ENCODE data around the gene ALDH1A3.

The ALDH1A3 gene

DNA sequence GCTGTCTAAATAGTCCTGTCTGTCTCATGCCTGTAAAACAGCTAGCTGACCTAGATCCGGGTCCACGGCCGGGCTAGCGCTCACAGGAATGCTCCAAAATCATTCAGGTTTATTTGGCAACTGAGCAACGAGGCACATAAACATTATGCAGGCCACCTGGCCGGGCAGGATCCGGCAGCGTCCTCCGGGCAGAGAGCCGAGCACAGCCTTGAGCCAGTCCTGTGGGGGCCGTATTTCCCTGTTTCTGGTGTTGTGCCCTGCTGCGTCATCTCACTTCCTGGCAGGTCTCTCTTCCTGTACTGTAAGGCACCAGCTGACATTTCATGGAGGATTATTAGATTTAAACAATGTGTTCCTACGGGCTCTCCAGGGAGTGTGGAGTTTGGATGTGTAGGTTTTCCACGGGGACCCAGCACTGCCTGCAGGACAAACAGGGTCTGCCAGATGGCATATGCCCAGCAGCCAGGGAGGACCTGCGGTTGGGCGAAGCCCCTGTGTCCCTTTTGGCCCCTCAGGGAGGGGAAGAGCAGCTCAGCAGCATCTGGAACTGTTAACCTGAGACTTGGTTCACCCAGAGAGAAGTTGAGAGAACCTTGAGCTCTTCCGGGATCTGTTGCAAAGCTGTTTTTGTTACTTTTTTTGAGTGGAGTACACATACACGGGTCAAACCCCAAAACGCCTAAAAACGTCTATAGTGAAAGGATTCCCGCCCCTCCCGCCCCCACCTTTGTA, 23.0 kb downstream of the ALDH1A3 start:
- peak; percentile 77 to 84 for DNase-seq

DNA sequence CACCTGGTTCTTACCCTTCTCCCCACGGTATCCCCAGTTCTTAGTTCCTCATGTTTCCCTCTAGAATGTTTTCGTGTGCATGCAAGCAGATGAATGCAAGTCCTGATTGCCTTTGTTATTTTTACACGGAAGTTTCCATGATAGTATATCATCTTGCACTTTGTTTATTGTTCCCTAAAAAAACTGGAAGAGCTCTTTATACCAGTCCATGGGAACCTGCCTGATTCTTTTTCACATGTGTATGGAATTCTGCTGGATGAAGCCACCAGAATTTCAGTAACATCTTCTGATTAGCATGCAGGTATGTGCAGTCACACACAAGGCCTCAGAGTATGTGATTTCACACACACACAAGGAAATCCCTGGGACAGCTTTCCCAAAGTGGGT, 23.5 kb downstream of the ALDH1A3 start:
- no peak for DNase-seq

DNA sequence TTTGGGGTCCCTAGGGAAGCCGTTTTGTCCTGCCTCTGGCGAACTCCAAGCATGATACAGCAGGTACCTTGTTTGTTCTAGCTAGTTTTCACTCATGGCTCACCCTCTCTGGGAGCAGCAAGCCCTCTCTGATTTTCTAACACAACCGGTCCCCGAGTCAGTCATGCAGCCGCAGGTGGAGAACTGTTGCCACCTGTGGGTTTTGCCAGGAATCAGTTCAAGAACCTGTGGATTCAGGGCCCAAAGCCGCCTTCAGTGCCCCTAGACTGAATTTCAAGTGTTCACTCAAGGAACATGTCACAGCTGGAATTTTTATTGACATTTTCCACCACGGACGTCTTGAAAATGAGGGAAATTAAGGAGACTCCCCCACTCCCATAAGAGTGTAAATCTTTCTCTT, 26.2 kb downstream of the ALDH1A3 start:
- DNase-seq = no peak

DNA sequence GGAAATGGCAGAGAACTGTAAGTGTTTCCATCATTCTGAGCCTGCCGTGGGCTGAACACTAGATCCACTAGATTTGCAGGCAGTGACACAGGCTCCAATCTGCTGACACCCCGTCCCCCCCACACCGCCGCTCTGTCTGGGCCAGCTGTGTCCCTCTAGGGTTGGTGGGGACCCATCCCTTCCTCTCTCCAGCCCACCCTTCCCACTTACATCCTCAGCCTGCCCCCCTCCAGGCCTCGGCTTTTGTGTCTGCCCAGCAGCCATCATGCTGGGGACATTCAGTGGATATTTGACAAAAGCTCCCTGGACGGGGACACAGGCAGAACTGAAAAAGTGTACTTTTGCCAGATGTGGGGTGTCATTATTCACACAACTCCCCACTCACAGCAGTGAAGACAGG, 28.8 kb downstream of the ALDH1A3 start:
- no peak for DNase-seq

DNA sequence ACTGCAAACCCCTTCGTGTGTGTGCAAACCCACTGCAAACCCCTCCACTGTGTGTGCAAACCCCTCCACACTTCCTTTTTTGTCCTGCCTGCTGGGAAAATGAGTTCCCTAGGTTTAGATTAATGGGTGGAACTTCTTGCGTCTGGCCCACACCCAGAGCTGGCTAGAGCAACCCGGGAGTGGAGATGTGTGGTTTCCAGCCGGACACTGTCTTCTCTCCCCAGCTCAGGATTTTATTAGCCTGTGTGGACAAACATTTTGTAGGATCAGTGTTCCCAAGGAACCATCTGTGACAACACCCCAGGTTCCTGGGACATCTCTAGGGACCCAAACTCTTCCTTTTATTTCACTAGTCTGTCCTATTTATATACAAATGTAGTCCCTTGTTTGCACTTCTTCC, 29.9 kb downstream of the ALDH1A3 start:
- DNase-seq = no peak

DNA sequence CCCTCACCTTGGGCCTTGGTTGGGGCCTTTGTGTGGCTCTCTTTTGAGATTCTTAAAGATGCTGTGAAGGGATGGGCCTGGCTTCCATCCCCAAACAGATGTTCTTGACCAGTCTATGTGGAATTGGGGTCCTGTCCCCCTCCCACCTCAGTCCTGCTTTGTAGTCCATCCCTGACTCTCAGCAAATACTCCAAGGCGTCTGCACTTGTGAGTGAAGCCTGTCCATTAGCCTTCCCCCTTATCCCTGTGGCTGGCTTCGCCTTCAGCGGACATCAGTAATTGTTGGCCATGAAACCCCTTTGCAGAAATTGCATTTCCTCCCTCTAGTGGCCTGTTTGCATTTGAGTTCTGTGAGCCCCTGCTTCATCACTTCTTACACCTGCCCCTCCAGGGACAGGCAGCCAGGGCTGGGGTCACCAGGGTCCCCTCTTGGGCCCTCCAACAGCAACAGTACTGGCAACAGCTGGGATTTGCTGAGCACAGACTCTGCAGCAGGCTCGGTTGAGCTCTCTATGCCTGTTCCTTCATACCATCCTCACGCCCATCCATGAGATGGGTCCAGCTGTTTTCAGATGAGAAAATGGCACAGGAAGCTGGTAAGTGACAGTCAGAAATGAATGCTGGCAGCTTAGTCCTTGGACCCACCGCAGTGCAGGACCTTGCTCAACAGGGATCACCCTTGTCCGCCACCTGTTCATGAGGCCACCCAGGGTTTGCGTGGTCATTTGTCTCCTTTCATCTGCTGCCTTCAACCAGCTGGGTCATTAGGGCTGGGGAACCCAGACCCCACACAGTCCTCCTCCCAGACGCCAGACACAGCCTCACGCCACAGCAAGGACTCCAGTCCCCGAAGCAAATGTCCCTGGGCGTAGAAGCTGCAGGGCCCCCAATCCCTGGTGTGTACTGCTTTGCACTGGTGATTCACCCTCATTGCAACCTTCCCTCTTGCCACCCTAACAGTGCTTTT, 30.6 kb downstream of the ALDH1A3 start:
- no peak for DNase-seq

DNA sequence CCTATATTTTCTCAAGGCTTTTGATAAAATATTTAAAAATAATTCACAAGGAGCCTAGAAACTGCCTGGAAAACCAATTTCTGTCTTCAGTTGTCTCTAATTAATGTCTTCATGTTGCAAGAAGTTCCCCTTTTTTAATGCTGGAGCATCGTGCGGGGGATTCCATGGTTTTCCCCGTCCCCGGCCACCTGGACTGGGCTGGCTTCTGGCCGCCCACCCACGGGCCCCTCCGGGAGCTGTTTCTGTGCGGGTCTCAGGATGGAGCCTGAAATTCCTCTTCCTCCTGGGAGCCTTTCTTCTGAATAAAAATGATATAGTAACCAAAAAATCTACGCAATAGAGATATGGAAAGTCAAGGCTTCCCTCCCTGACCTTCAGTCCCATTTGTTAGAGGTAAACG, 31.5 kb downstream of the ALDH1A3 start:
- DNase-seq = no peak

DNA sequence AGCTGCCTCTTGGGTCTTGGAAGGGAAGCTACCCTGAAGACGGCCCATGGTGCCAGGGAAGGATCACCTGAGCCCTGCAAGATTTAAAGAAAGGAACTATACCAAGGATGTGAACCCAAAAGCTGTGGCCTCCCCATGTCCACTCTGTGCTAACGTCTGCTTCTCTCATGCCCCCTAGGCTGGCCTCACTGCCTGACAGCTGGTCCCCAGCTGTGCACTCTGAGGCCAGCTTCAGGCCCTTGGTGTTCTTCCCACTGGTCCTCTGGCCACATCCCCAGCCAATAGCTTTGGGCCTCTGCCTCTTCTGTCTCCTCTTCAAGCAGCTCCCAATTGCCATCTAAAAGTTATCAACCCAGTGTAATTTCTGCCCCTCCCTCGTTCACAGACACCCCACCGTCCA, 34.3 kb downstream of the ALDH1A3 start:
- DNase-seq = no peak

DNA sequence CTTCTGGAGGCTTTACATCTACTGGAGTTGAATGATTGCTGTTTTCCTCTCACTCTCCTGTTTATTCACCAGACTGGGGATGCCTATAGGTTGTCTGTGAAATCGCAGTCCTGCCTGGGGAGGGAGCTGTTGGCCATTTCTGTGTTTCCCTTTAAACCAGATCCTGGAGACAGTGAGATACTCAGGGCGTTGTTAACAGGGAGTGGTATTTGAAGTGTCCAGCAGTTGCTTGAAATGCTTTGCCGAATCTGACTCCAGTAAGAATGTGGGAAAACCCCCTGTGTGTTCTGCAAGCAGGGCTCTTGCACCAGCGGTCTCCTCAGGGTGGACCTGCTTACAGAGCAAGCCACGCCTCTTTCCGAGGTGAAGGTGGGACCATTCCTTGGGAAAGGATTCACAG, 35.2 kb downstream of the ALDH1A3 start:
- DNase-seq = no peak

DNA sequence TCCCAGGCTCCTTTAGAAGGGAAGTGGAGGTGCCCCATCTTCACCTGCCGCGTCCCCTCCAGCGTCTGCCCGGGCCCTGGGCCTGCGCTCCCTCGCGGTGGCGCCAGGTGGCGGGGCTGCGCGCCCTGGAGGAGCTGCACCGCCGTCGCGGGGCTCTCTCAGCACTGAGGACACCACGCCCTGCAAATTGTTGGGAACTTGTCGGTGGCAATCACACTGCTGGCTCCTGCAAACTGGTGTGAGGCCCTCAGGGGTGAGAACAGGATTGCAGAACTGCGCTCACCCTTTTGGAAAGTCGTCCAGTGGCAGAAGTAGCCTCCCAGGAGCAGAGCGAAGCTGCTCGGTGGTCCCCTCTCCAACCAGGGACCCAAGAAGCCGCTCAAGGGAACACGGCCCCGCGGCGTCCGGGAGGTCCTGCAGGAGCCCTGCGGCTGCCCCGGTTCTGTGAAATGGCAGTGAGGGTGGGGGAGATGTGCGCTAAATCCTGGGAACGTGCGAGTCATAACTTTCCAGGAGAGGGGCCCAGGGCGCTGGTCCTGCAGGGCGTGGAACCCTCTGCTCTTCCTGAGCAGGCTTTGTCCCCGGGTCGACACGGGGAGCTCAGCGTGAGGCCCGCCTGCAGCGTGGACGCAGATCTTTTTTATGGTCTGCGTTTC, 38.5 kb downstream of the ALDH1A3 start:
- peak; percentile 59 to 85 for DNase-seq

DNA sequence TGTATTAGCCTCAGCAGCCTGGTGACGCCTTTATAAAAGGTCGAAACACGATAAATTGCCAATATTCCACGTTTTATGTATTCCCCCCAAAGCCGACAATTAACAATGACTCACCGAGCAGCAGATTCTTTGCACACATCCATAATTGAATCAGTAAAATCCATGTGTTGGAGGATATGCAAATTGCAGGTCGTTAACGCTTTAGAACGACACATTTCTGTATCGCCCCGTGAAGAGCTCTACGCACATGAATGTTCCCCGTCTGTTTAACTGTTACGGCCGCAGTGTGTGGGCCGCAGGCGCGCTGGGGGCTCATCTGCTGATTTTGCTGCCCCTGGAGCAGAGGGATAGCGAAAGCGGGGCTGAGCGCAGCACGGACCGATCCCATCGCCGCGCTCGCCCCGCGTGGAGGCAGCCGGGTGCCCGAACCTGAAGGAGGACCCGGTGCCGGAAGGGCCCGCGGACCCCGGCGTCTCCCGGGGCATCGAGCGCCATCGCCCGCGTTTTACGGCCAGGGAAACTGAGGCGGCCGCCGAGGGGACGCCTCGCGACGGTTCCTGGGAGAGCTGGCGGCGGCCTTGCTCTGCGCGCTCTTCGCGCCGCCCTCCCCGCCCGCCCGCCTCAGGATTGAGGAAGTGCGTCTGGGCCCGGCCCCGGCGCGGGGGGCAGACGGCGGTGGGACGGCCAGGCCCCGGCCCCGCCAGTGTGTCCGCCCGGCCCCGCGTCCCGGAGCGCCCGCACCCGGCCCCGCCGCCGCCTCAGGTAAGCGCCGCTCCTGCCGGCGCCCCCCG, 39.3 kb downstream of the ALDH1A3 start, which contains the start of gene LRRK1:
Gene LRRK1 (plus strand): TSS at position 668 of the 791 bp plus-strand sequence. CDS start 5,276 bp downstream, outside the sequence.
- DNase-seq = peak in 1 of 2 experiments; percentile 60

DNA sequence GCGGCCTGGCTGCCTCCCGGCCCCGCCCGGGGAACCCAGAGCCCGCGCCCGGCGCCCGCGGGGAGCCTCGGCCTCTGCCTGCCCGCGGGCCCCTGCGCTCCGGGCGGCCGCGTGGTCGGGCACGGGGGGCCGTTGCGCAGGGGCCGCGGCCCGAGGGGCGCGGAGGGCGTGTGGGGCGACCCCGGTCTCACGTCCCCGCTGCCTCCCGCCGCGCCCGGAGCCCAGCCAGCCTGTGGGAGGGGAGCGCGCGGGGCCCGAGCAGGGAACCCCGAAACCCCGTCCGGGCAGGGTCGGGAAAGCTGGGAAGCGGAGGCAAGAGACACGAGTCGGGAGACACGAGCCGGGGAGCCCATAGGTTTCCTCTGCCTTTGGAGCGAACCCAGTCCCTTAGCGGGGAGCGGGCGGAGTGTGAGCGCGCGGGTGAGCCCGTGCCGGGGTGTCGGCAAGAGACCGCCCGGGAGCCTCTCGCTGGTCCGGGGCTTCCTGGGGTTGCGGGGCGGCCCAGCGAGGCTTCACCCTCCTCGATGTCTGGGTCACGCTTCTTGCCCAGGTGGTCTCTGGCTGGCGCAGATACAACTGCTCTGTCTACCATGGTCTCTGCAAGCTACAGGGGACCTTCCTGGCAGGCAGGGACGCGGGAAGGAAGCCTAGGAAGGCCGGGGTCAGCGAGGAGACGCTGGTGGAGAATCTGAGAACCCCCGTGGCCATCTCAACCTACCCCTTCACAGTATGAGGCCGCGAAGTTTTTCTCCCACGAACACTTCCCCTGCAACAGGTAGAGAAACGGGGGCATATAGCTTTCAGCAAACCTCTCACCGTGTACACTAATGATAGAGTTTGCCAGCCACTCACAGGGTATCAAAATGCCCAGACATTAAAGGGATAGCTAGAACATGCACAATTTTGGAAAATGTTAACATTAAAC, 40.1 kb downstream of the ALDH1A3 start:
- DNase-seq = peak in 1 of 2 experiments; percentile 34

DNA sequence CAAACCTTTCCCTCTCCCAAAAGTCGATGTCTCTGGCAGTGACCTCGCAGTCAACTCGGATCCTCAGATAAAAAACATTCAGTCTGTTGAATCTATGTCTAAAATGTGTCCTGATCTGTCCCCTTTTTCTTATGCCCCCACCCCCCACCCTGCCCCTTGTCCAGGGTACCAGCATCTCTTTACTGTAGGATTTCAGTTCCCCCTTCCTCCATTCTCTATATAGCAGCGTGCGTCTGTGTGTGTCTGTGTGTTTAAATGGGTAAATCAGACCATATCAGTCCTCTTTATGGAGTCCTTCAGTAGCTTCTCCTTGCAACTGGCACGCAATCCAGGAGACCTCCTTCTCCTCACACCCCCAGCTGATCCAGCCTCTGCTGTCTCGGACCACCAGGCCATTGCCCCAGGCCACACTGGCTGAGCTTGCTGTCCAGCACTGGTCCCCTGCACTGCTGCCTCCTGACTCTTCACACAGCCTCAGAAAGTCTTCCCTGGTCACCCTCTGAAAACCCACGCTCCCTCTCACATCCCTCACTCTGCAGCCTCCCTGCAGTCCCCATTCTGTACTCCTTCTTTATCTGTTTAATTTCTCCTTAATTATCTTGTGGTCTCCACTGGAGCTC, 41.0 kb downstream of the ALDH1A3 start:
- no peak for DNase-seq

DNA sequence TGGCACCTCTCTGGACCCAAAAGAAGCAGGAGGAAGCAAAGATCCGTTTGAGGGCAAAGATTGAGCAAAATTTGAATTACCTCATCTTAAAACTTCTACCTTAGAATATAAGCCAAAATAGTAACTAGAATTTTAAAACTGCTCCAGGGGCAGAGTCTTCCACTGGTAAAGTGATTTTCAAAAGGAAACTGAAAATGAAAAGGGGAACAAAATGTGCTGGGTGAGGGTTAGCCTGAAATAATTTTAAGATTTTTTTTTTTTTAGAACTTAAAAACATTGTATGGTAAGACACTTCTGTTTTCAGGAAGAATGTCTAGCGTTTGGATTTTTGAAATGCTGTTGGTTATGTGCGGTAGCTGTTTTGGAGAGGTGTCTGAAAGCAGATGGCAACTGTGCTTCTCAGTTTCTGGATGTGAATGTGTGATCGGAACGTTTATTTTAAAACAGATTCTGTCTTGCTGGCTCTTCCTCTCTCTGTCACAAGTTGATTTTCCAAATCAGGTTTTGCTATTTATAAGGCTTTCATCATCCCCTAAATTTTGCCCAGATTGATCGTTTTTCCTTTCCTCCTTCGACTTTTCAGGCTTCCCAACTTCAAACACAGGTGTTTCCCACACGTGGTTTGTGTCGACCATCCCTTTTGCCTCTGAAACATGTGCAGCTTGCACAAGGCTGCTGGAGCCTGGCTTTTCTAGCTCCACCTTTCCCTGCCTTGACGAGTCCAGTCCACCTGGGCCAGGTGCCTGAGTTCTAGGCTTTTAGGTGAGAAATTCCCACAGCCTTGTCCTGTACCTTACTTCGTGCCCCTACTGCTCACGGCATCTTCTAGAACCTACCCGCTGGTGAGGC, 42.8 kb downstream of the ALDH1A3 start:
- no peak for DNase-seq

DNA sequence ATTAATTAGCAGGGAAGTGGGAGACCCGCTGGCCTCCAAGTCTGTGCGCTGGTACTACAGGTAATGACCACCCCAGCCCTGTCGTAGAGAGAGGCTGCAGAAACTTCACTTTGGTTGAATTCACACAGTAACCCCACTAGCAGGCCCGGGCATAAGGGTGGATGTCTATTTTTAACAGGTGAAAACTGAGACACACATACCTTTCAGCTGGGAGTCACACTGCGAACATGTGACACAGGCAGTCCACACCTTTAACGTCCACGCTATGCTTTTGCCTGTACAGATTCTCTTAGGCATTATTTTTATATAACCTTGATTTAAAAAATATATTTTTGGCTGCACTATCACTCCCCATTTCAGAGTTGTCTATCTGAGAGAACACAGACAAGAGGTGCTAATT, 43.4 kb downstream of the ALDH1A3 start:
- no peak for DNase-seq

DNA sequence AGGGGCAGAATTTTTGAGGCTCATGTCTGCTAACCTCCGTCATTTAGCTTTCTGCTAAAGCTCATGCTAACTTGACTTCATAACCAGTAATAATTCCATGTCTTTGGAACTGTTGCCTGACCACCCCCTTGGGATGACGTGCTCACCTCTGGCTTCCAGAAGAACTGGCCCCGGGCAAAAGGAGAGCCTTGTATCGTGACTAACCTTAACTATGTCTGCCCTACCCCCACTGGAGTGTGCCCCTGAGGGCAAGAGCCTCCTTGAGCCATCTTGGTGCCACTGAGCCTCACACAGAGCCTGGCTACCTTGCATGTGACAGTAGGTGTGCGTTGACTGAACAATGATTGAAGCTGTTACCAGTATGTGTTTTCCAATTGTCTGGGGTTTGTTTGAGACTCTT, 44.3 kb downstream of the ALDH1A3 start:
- DNase-seq = no peak

DNA sequence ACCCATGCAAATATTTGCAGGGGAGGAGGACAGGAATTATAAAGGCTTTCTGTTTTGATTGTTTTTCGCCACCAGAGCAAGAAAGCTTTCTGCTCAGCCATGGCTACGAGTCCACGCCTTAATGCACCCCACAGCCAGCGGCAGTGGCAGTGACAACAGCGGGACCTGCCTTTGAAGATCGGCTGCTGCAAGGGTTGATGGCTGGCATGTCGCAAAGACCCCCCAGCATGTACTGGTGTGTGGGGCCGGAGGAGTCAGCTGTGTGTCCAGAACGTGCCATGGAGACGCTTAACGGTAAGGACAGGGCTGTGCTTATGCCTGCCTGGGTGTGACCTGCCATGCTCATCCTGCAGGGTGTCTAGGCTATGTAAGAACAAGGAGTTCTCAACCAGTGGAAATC, 44.8 kb downstream of the ALDH1A3 start:
- no peak for DNase-seq

DNA sequence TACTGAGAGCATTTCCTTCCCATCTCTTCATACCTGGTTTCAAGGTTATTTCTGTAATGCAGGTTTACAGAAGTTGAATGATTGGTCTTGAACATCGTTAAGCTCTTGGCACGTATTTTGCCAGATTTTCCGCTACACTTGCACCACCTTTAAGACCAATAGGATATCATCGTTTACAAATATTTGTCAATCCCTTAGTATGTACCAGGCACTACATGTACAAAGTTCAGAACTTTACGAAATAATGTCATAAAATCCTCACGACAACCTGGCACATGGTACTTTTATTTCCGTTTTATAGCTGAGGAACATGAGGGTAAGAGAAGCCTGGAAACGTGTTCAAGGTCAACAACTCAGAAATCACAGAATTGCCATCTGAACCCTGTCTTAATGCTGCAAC, 45.8 kb downstream of the ALDH1A3 start:
- DNase-seq = no peak

DNA sequence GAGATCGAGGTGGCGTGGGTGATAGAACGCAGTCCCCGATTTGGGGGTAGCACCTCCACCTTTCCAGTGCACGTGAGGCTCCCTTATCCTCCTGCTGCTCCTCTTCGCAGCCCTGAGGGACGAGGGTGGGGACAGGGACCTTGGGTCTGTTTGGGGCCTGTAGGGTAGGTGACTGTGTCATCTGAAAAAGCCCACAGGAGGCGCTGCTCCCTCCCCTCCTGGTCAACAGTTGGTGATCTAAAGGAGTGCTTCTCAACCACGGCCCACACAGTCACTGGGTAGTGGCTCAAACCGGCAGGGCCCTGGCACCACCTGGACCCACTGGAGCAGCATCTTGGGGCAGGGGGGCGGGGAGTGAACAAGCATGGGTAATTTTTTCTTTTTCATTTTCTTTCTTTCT, 46.6 kb downstream of the ALDH1A3 start:
- DNase-seq = no peak

Measured in NCI-H524 (cell line).